ENCODE results near the gene PLEKHN1.

Gene PLEKHN1

GRCh38 chr1:1000357-1001056 is 34.2 kb downstream of the PLEKHN1 start:
- peak overlapping the region; percentile 95 for H4K91ac ChIP-seq (ENCODE audit: low read depth, low read length)
- H3K79me2 ChIP-seq (ENCODE audit: control insufficient read depth, insufficient read depth, low read length, poor library complexity), result peaks cover 3% of the 10 kb centered on the region

DNA sequence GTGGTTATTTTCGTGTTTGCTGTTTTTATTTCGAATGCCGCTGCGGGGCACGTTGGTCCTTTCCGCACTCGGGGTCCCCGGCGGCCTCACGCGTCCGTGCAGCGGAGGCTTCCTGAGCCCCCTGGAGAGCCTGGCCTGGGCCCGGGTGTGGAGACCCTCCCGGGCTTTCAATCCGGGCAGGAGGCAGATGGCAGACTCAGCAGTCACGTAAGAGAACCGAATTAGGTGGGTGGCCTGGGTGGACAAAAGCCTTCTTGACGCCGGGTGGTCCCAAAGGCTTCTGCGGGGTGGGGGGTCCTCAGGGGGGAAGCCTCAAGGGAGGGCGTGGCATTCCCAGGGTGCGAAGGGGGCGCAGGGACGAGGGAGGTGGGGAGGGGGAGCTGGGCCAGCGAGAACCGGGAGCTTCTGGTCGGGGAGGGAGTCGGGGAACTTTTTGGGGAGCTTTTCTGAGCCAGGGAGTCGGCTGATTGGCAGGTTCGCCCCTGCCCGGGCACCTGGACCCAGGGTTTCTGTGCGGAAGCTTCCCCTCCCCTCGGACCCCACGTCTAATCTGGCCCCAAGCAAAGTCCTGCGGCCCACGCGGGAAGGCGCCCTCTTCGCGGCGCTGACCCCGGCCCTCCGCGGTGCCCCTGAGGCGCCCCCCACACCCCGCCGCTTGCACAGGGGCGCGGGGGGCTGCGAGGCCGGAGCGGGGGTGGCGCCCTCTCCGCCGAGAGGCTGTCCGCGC is 34.9 kb downstream of the PLEKHN1 start:
- Histone ChIP-seq H4K8ac (ENCODE audit: low read depth, low read length) (peak overlapping the region; percentile 95), H3K9ac (ENCODE audit: low read length) (no peak overlapping the region), H2AFZ (ENCODE audit: insufficient read depth, low read length, poor library complexity) (peak overlapping the region; percentile 63), H2BK5ac (ENCODE audit: low read depth, low read length, poor library complexity) (peak overlapping the region; percentile 18), H3K18ac (ENCODE audit: low read length) (peak overlapping the region; percentile 69), H3K14ac (ENCODE audit: low read length) (peak overlapping the region; percentile 56), H3K79me2 (ENCODE audit: control insufficient read depth, insufficient read depth, low read length, poor library complexity) (peaks cover 3% of the 10 kb centered on the region), H3K27ac (ENCODE audit: low read depth, low read length) (no peak overlapping the region), H3K27me3 (ENCODE audit: insufficient read depth, low read length) (peaks cover 26% of the 10 kb centered on the region), H4K12ac (ENCODE audit: low read depth, low read length) (peak overlapping the region; percentile 71), H3K36me3 (ENCODE audit: control insufficient read depth in 1 of 2, insufficient read depth in 2 of 2, low read length in 2 of 2) (peaks cover 0 to 2% of the 10 kb centered on the region in 2 experiments), H3K79me1 (ENCODE audit: low read length) (peaks cover 33% of the 10 kb centered on the region), H3K4me1 (ENCODE audit: control insufficient read depth in 1 of 2, insufficient read depth in 2 of 2, low read length in 2 of 2) (peaks cover 39 to 51% of the 10 kb centered on the region in 2 experiments), H2AK5ac (ENCODE audit: low read length) (peak overlapping the region; percentile 35), H3K23ac (ENCODE audit: low read length) (no peak overlapping the region), H3K4ac (ENCODE audit: low read depth, low read length) (peak overlapping the region; percentile 47), H3K4me2 (ENCODE audit: low read length) (peak overlapping the region; percentile 67), H4K91ac (ENCODE audit: low read depth, low read length) (peak overlapping the region; percentile 95), H3K4me3 (ENCODE audit: low read depth, low read length) (peak overlapping the region; percentile 76), H2BK120ac (ENCODE audit: insufficient read depth, low read length, poor library complexity) (peak overlapping the region; percentile 64), H3K9me3 (ENCODE audit: insufficient read depth, low read depth, low read length) (peaks cover 6% of the 10 kb centered on the region), H2BK12ac (ENCODE audit: low read length) (peak overlapping the region; percentile 63)
- WGBS (ENCODE audit: extremely low coverage, insufficient coverage, insufficient read length), result no CpG with 5 or more reads among the region's 58 CpGs
- DNase-seq, result no peak

More at GRCh38 chr1:1000357-1001056, 34.2 kb downstream of the PLEKHN1 start:
- H4K8ac ChIP-seq (ENCODE audit: low read depth, low read length), result peak overlapping the region; percentile 95
- H3K36me3 ChIP-seq (ENCODE audit: control insufficient read depth in 1 of 2, insufficient read depth in 2 of 2, low read length in 2 of 2), result peaks cover 0 to 2% of the 10 kb centered on the region in 2 experiments
- peak overlapping the region; percentile 84 for H2BK120ac ChIP-seq (ENCODE audit: insufficient read depth, low read length, poor library complexity)
- H3K9me3 ChIP-seq (ENCODE audit: insufficient read depth, low read depth, low read length), result peaks cover 1% of the 10 kb centered on the region
- H2AK5ac ChIP-seq (ENCODE audit: low read length), result peak overlapping the region; percentile 46
- peak overlapping the region; percentile 76 for H3K4me3 ChIP-seq (ENCODE audit: low read depth, low read length)
- H3K23ac ChIP-seq (ENCODE audit: low read length), result no peak overlapping the region
- peak overlapping the region; percentile 74 for H3K27ac ChIP-seq (ENCODE audit: low read depth, low read length)
- peak overlapping the region; percentile 34 for H3K9ac ChIP-seq (ENCODE audit: low read length)
- H3K79me1 ChIP-seq (ENCODE audit: low read length), result peaks cover 27% of the 10 kb centered on the region
- peak overlapping the region; percentile 63 for H2BK12ac ChIP-seq (ENCODE audit: low read length)
- H3K14ac ChIP-seq (ENCODE audit: low read length), result peak overlapping the region; percentile 87
- H3K18ac ChIP-seq (ENCODE audit: low read length), result peak overlapping the region; percentile 90
- H3K4ac ChIP-seq (ENCODE audit: low read depth, low read length), result peak overlapping the region; percentile 61
- peak overlapping the region; percentile 47 for H2BK5ac ChIP-seq (ENCODE audit: low read depth, low read length, poor library complexity)
- no CpG with 5 or more reads among the region's 75 CpGs for WGBS (ENCODE audit: extremely low coverage, insufficient coverage, insufficient read length)
- peak; percentile 83 to 91 for DNase-seq
- H4K12ac ChIP-seq (ENCODE audit: low read depth, low read length), result peak overlapping the region; percentile 85
- peaks cover 34 to 44% of the 10 kb centered on the region in 2 experiments for H3K4me1 ChIP-seq (ENCODE audit: control insufficient read depth in 1 of 2, insufficient read depth in 2 of 2, low read length in 2 of 2)
- H3K4me2 ChIP-seq (ENCODE audit: low read length), result peak overlapping the region; percentile 67
- peak overlapping the region; percentile 70 for H2AFZ ChIP-seq (ENCODE audit: insufficient read depth, low read length, poor library complexity)
- H3K27me3 ChIP-seq (ENCODE audit: insufficient read depth, low read length), result peaks cover 26% of the 10 kb centered on the region

DNA sequence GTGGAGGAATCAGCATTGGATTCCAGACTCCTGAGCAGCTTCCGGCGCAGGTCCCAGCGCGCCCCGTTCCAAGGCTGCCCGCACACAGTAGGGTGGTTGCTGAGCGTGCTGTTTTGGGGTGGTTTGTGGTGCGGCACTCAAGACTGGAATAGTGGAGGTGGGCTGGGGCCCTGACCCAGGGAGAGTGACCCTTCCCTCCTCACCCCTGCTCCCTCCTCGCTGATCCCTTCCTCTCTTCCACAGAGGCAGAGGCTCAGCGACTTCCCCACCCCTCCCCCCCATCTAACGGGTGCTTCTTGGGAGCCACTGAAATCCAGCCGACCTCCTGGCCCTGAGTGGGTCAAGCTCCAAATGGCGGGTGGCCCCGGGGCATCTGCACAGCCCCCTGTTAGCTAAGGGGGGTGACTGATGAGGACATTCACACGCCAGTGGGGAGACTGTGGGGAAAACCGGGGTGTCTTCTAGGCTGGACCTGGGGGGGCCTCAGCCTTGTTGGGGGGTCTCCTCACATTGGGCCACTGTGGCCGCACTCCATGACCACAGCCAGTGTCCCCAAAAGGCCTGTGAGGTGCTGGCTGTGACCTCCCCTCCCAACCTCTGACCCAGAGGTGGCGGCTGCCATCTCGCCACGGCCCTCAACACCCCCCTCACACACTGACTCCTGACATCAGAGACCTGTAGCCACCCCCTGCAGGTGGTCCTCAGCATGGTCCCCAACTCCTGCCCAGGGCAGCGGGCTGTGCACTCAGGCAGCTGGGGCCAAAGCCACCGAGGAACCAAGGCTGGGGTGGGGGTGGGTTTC is 37.5 kb downstream of the PLEKHN1 start:
- DNase-seq, result no peak
- no peak overlapping the region for H3K4ac ChIP-seq (ENCODE audit: low read depth, low read length)
- no peak overlapping the region for H3K27ac ChIP-seq (ENCODE audit: low read depth, low read length)
- H3K18ac ChIP-seq (ENCODE audit: low read length), result no peak overlapping the region
- no peak overlapping the region for H3K23ac ChIP-seq (ENCODE audit: low read length)
- no peak overlapping the region for H3K9ac ChIP-seq (ENCODE audit: low read length)
- peaks cover 4% of the 10 kb centered on the region for H3K9me3 ChIP-seq (ENCODE audit: insufficient read depth, low read depth, low read length)
- no peak overlapping the region for H2BK5ac ChIP-seq (ENCODE audit: low read depth, low read length, poor library complexity)
- peaks cover 3% of the 10 kb centered on the region for H3K79me2 ChIP-seq (ENCODE audit: control insufficient read depth, insufficient read depth, low read length, poor library complexity)
- no peak overlapping the region for H2AFZ ChIP-seq (ENCODE audit: insufficient read depth, low read length, poor library complexity)
- no peak overlapping the region for H3K4me2 ChIP-seq (ENCODE audit: low read length)
- H4K8ac ChIP-seq (ENCODE audit: low read depth, low read length), result no peak overlapping the region
- H3K36me3 ChIP-seq (ENCODE audit: control insufficient read depth in 1 of 2, insufficient read depth in 2 of 2, low read length in 2 of 2), result no peaks in the 10 kb centered on the region
- peaks cover 39 to 56% of the 10 kb centered on the region in 2 experiments for H3K4me1 ChIP-seq (ENCODE audit: control insufficient read depth in 1 of 2, insufficient read depth in 2 of 2, low read length in 2 of 2)
- peak overlapping the region; percentile 32 for H2AK5ac ChIP-seq (ENCODE audit: low read length)
- no peak overlapping the region for H4K12ac ChIP-seq (ENCODE audit: low read depth, low read length)
- no CpG with 5 or more reads among the region's 22 CpGs for WGBS (ENCODE audit: extremely low coverage, insufficient coverage, insufficient read length)
- H4K91ac ChIP-seq (ENCODE audit: low read depth, low read length), result no peak overlapping the region
- H2BK120ac ChIP-seq (ENCODE audit: insufficient read depth, low read length, poor library complexity), result no peak overlapping the region
- peaks cover 10% of the 10 kb centered on the region for H3K27me3 ChIP-seq (ENCODE audit: insufficient read depth, low read length)
- no peak overlapping the region for H3K14ac ChIP-seq (ENCODE audit: low read length)
- H3K4me3 ChIP-seq (ENCODE audit: low read depth, low read length), result no peak overlapping the region
- peaks cover 33% of the 10 kb centered on the region for H3K79me1 ChIP-seq (ENCODE audit: low read length)
- no peak overlapping the region for H2BK12ac ChIP-seq (ENCODE audit: low read length)

- Histone ChIP-seq H4K12ac (ENCODE audit: low read depth, low read length) (no peak overlapping the region), H3K27ac (ENCODE audit: low read depth, low read length) (no peak overlapping the region), H2BK12ac (ENCODE audit: low read length) (no peak overlapping the region), H3K36me3 (ENCODE audit: control insufficient read depth in 1 of 2, insufficient read depth in 2 of 2, low read length in 2 of 2) (no peaks in the 10 kb centered on the region), H3K14ac (ENCODE audit: low read length) (no peak overlapping the region), H2BK120ac (ENCODE audit: insufficient read depth, low read length, poor library complexity) (no peak overlapping the region), H3K79me2 (ENCODE audit: control insufficient read depth, insufficient read depth, low read length, poor library complexity) (peaks cover 3% of the 10 kb centered on the region), H4K8ac (ENCODE audit: low read depth, low read length) (no peak overlapping the region), H3K79me1 (ENCODE audit: low read length) (peaks cover 31% of the 10 kb centered on the region), H3K23ac (ENCODE audit: low read length) (no peak overlapping the region), H3K4me2 (ENCODE audit: low read length) (no peak overlapping the region), H3K4me1 (ENCODE audit: control insufficient read depth in 1 of 2, insufficient read depth in 2 of 2, low read length in 2 of 2) (peaks cover 39 to 51% of the 10 kb centered on the region in 2 experiments), H3K9ac (ENCODE audit: low read length) (no peak overlapping the region), H3K4me3 (ENCODE audit: low read depth, low read length) (peak overlapping the region; percentile 7), H3K9me3 (ENCODE audit: insufficient read depth, low read depth, low read length) (peaks cover 4% of the 10 kb centered on the region), H3K27me3 (ENCODE audit: insufficient read depth, low read length) (peaks cover 4% of the 10 kb centered on the region), H4K91ac (ENCODE audit: low read depth, low read length) (no peak overlapping the region), H3K4ac (ENCODE audit: low read depth, low read length) (no peak overlapping the region), H3K18ac (ENCODE audit: low read length) (no peak overlapping the region), H2AFZ (ENCODE audit: insufficient read depth, low read length, poor library complexity) (no peak overlapping the region), H2AK5ac (ENCODE audit: low read length) (no peak overlapping the region), H2BK5ac (ENCODE audit: low read depth, low read length, poor library complexity) (no peak overlapping the region)
- no CpG with 5 or more reads among the region's 7 CpGs for WGBS (ENCODE audit: extremely low coverage, insufficient coverage, insufficient read length)
- no peak for DNase-seq
Measured at GRCh38 chr1:1004420-1004779, 38.1 kb downstream of the PLEKHN1 start.

Measured in trophoblast cell (in vitro differentiated cells and primary cell).